HEK293 (cell line): ENCODE measurements around the gene PTPRK.

ENCODE experiments used
- CTCF ChIA-PET: fragments of 350-600 bp; formaldehyde crosslinking; extraction: SDS; loops from one replicate; lab custom pipeline; 2021; ENCODE audit warnings: antibody characterized with exemption; lab: Yijun Ruan, JAX
- POLR2A ChIA-PET: fragments of 300-600 bp; formaldehyde crosslinking; extraction: SDS; loops from one replicate; lab custom pipeline; 2020; ENCODE audit warnings: antibody characterized with exemption, inconsistent platforms; lab: Yijun Ruan, JAX
- H3K27ac ChIP-seq: fragments of 200-500 bp; sonication (Bioruptor generic); 2 replicates; pipeline ENCODE4 v1.5.1; 2014; ENCODE audit warnings: low read depth, low read length, control low read depth, inconsistent platforms; ENCODE audit errors: extremely low read depth
- H3K36me3 ChIP-seq, 2 experiments: fragments of 200-500 bp in 1 of 2; sonication (Bioruptor generic) in 1 of 2; 1 replicate in 1 of 2; 2 replicates in 1 of 2; pipeline ENCODE4 v1.5.1; 2014 to 2017; ENCODE audit warnings: inconsistent platforms in 2 of 2, low read length in 2 of 2; ENCODE audit not compliant: control insufficient read depth in 2 of 2, insufficient read depth in 1 of 2
- H3K4me1 ChIP-seq: fragments of 200-500 bp; sonication (Bioruptor generic); 2 replicates; pipeline ENCODE4 v1.5.1; 2014; ENCODE audit warnings: mild to moderate bottlenecking, low read length, inconsistent platforms; ENCODE audit not compliant: control insufficient read depth, insufficient read depth
- H3K4me3 ChIP-seq: 2 replicates; pipeline ENCODE4 v1.5.1; 2011; ENCODE audit warnings: low read depth, mild to moderate bottlenecking, control low read depth, low read length, moderate library complexity
- H3K9me3 ChIP-seq: fragments of 200-500 bp; sonication (Bioruptor generic); 2 replicates; pipeline ENCODE4 v1.5.1; 2014; ENCODE audit warnings: low read depth, low read length, inconsistent platforms; ENCODE audit not compliant: control insufficient read depth, insufficient read depth
- KLF9 ChIP-seq: fragments of 450-650 bp; formaldehyde crosslinking; IDR thresholded peaks from 2 replicates; pipeline ENCODE4 v1.5.1; 2016; ENCODE audit warnings: missing biosample characterization, missing genetic modification characterization, low read depth
- MZF1 ChIP-seq: fragments of 450-650 bp; formaldehyde crosslinking; IDR thresholded peaks from 2 replicates; pipeline ENCODE4 v1.5.1; 2017; ENCODE audit warnings: missing biosample characterization, missing genetic modification characterization, borderline replicate concordance
- OSR2 ChIP-seq: fragments of 450-650 bp; formaldehyde crosslinking; IDR thresholded peaks from 2 replicates; pipeline ENCODE4 v1.5.1; 2016; ENCODE audit warnings: missing biosample characterization, missing genetic modification characterization
- SP7 ChIP-seq: fragments of 450-650 bp; formaldehyde crosslinking; IDR thresholded peaks from 2 replicates; pipeline ENCODE4 v1.5.1; 2016; ENCODE audit warnings: missing biosample characterization, missing genetic modification characterization
- TRIM28 ChIP-seq: IDR thresholded peaks from 2 replicates; pipeline ENCODE4 v1.6.1; 2011; ENCODE audit warnings: low read length, control low read depth, borderline replicate concordance
- ZBTB7A ChIP-seq: fragments of 450-650 bp; formaldehyde crosslinking; IDR thresholded peaks from 2 replicates; pipeline ENCODE4 v1.5.1; 2016; ENCODE audit warnings: low read depth, missing biosample characterization, missing genetic modification characterization
- ZIC2 ChIP-seq: fragments of 450-650 bp; formaldehyde crosslinking; IDR thresholded peaks from 2 replicates; pipeline ENCODE4 v1.5.1; 2016; ENCODE audit warnings: missing biosample characterization, missing genetic modification characterization
- ZNF140 ChIP-seq: fragments of 450-650 bp; formaldehyde crosslinking; IDR thresholded peaks from 2 replicates; pipeline ENCODE4 v1.5.1; 2016; ENCODE audit warnings: missing biosample characterization, missing genetic modification characterization
- ZNF174 ChIP-seq: fragments of 450-650 bp; formaldehyde crosslinking; IDR thresholded peaks from 2 replicates; pipeline ENCODE4 v1.5.0; 2017; ENCODE audit warnings: missing biosample characterization, mild to moderate bottlenecking, missing genetic modification characterization
- ZNF416 ChIP-seq: fragments of 450-650 bp; formaldehyde crosslinking; IDR thresholded peaks from 2 replicates; pipeline ENCODE4 v1.5.1; 2016; ENCODE audit warnings: missing biosample characterization, missing genetic modification characterization
- ZNF529 ChIP-seq: fragments of 450-650 bp; formaldehyde crosslinking; IDR thresholded peaks from 2 replicates; pipeline ENCODE4 v1.5.1; 2017; ENCODE audit warnings: missing genetic modification characterization, missing biosample characterization; ENCODE audit not compliant: insufficient replicate concordance
- ZNF561 ChIP-seq: fragments of 450-650 bp; IDR thresholded peaks from 2 replicates; pipeline ENCODE4 v1.5.1; 2018; ENCODE audit warnings: missing biosample characterization, missing genetic modification characterization, borderline replicate concordance
- ZNF624 ChIP-seq: fragments of 450-650 bp; formaldehyde crosslinking; IDR thresholded peaks from 2 replicates; pipeline ENCODE4 v1.5.1; 2017; ENCODE audit warnings: missing biosample characterization, missing genetic modification characterization
- ZNF626 ChIP-seq: fragments of 450-650 bp; sonication (Bioruptor Pico); formaldehyde crosslinking; IDR thresholded peaks from 2 replicates; pipeline ENCODE4 v1.5.1; 2018; ENCODE audit warnings: missing biosample characterization, missing genetic modification characterization, inconsistent platforms
- ZNF707 ChIP-seq: fragments of 450-650 bp; formaldehyde crosslinking; IDR thresholded peaks from 2 replicates; pipeline ENCODE4 v1.5.1; 2016; ENCODE audit warnings: missing biosample characterization, missing genetic modification characterization
- ZNF768 ChIP-seq: fragments of 450-650 bp; formaldehyde crosslinking; IDR thresholded peaks from 2 replicates; pipeline ENCODE4 v1.5.1; 2018; ENCODE audit warnings: missing biosample characterization, mild to moderate bottlenecking, missing genetic modification characterization
- ZNF830 ChIP-seq: fragments of 450-650 bp; IDR thresholded peaks from 2 replicates; pipeline ENCODE4 v1.5.0; 2018; ENCODE audit warnings: missing biosample characterization, missing genetic modification characterization, low read depth, mild to moderate bottlenecking, moderate library complexity
- ZNF843 ChIP-seq: fragments of 450-650 bp; formaldehyde crosslinking; IDR thresholded peaks from 2 replicates; pipeline ENCODE4 v1.5.1; 2016; ENCODE audit warnings: missing biosample characterization, missing genetic modification characterization
- ZSCAN23 ChIP-seq: fragments of 450-650 bp; formaldehyde crosslinking; IDR thresholded peaks from 2 replicates; pipeline ENCODE4 v1.5.1; 2016; ENCODE audit warnings: missing biosample characterization, missing genetic modification characterization
- ZXDB ChIP-seq: fragments of 450-650 bp; formaldehyde crosslinking; IDR thresholded peaks from 2 replicates; pipeline ENCODE4 v1.5.1; 2016; ENCODE audit warnings: missing biosample characterization, missing genetic modification characterization
- TF ChIP-seq, protein P1 (sequence below): fragments of 450-650 bp; formaldehyde crosslinking; IDR thresholded peaks from 2 replicates; pipeline ENCODE4 v1.5.1; 2017; ENCODE audit warnings: missing biosample characterization, missing genetic modification characterization
- TF ChIP-seq, protein P2 (sequence below): fragments of 450-650 bp; formaldehyde crosslinking; IDR thresholded peaks from 2 replicates; pipeline ENCODE4 v1.5.1; 2016; ENCODE audit warnings: missing biosample characterization, missing genetic modification characterization
- TF ChIP-seq, protein P3 (sequence below): fragments of 450-650 bp; formaldehyde crosslinking; IDR thresholded peaks from 2 replicates; pipeline ENCODE4 v1.5.1; 2017; ENCODE audit warnings: missing biosample characterization, missing genetic modification characterization
- TF ChIP-seq, protein P4 (sequence below): fragments of 450-650 bp; formaldehyde crosslinking; conservative IDR thresholded peaks from 2 replicates; pipeline ENCODE4 v1.5.1; 2016; ENCODE audit warnings: low read depth, missing biosample characterization, missing genetic modification characterization
- TF ChIP-seq, protein P5 (sequence below): fragments of 450-650 bp; formaldehyde crosslinking; IDR thresholded peaks from 2 replicates; pipeline ENCODE4 v1.5.1; 2016; ENCODE audit warnings: missing biosample characterization, missing genetic modification characterization

Gene PTPRK

DNA sequence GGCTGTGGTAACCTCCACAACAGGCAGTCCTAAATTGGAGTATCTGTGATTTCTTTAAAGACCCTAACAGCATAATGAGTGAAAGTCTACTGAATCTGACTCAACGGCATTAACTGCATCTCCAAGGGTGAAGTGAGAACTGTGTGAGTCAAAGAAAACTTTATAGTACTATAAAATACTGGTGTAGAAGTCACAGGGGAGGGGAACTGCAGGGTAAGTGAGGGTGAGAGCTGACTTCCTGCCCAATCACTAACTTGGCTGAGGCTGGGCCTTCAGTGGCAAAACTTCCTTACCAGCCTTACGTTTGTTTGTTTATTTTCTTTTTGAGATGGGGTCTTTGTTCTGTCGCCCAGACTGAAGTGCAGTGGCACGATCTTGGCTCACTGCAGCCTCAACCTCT is 109.8 kb downstream of the PTPRK start (continued):
- TF ChIP-seq, protein P1, sequence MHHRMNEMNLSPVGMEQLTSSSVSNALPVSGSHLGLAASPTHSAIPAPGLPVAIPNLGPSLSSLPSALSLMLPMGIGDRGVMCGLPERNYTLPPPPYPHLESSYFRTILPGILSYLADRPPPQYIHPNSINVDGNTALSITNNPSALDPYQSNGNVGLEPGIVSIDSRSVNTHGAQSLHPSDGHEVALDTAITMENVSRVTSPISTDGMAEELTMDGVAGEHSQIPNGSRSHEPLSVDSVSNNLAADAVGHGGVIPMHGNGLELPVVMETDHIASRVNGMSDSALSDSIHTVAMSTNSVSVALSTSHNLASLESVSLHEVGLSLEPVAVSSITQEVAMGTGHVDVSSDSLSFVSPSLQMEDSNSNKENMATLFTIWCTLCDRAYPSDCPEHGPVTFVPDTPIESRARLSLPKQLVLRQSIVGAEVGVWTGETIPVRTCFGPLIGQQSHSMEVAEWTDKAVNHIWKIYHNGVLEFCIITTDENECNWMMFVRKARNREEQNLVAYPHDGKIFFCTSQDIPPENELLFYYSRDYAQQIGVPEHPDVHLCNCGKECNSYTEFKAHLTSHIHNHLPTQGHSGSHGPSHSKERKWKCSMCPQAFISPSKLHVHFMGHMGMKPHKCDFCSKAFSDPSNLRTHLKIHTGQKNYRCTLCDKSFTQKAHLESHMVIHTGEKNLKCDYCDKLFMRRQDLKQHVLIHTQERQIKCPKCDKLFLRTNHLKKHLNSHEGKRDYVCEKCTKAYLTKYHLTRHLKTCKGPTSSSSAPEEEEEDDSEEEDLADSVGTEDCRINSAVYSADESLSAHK, result no peak
- no peak for TF ChIP-seq ZNF843
- no peak for TF ChIP-seq ZNF624 (tag by site-specific recombination)
- TF ChIP-seq ZSCAN23 (tag by site-specific recombination), result no peak
- no peak for TF ChIP-seq ZNF707
- TF ChIP-seq ZNF830 (tag by site-specific recombination), result no peak
- TF ChIP-seq ZNF529, result no peak
- no peak for TF ChIP-seq ZNF416 (tag by site-specific recombination)
- TF ChIP-seq ZIC2 (tag by site-specific recombination), result no peak
- TF ChIP-seq, protein P2, sequence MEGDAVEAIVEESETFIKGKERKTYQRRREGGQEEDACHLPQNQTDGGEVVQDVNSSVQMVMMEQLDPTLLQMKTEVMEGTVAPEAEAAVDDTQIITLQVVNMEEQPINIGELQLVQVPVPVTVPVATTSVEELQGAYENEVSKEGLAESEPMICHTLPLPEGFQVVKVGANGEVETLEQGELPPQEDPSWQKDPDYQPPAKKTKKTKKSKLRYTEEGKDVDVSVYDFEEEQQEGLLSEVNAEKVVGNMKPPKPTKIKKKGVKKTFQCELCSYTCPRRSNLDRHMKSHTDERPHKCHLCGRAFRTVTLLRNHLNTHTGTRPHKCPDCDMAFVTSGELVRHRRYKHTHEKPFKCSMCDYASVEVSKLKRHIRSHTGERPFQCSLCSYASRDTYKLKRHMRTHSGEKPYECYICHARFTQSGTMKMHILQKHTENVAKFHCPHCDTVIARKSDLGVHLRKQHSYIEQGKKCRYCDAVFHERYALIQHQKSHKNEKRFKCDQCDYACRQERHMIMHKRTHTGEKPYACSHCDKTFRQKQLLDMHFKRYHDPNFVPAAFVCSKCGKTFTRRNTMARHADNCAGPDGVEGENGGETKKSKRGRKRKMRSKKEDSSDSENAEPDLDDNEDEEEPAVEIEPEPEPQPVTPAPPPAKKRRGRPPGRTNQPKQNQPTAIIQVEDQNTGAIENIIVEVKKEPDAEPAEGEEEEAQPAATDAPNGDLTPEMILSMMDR (tag by site-specific recombination), result no peak
- no peak for TF ChIP-seq ZNF768 (tag by site-specific recombination)
- TF ChIP-seq, protein P3, sequence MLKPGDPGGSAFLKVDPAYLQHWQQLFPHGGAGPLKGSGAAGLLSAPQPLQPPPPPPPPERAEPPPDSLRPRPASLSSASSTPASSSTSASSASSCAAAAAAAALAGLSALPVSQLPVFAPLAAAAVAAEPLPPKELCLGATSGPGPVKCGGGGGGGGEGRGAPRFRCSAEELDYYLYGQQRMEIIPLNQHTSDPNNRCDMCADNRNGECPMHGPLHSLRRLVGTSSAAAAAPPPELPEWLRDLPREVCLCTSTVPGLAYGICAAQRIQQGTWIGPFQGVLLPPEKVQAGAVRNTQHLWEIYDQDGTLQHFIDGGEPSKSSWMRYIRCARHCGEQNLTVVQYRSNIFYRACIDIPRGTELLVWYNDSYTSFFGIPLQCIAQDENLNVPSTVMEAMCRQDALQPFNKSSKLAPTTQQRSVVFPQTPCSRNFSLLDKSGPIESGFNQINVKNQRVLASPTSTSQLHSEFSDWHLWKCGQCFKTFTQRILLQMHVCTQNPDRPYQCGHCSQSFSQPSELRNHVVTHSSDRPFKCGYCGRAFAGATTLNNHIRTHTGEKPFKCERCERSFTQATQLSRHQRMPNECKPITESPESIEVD (tag by site-specific recombination), result 0 out of 2 replicates have a peak, but pooled peaks have one; percentile 7
- TF ChIP-seq MZF1 (tag by site-specific recombination), result 0 out of 2 replicates have a peak, but pooled peaks have one; percentile 51
- no peak for TF ChIP-seq KLF9 (tag by site-specific recombination)
- TF ChIP-seq, protein P4, sequence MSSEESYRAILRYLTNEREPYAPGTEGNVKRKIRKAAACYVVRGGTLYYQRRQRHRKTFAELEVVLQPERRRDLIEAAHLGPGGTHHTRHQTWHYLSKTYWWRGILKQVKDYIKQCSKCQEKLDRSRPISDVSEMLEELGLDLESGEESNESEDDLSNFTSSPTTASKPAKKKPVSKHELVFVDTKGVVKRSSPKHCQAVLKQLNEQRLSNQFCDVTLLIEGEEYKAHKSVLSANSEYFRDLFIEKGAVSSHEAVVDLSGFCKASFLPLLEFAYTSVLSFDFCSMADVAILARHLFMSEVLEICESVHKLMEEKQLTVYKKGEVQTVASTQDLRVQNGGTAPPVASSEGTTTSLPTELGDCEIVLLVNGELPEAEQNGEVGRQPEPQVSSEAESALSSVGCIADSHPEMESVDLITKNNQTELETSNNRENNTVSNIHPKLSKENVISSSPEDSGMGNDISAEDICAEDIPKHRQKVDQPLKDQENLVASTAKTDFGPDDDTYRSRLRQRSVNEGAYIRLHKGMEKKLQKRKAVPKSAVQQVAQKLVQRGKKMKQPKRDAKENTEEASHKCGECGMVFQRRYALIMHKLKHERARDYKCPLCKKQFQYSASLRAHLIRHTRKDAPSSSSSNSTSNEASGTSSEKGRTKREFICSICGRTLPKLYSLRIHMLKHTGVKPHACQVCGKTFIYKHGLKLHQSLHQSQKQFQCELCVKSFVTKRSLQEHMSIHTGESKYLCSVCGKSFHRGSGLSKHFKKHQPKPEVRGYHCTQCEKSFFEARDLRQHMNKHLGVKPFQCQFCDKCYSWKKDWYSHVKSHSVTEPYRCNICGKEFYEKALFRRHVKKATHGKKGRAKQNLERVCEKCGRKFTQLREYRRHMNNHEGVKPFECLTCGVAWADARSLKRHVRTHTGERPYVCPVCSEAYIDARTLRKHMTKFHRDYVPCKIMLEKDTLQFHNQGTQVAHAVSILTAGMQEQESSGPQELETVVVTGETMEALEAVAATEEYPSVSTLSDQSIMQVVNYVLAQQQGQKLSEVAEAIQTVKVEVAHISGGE (tag by site-specific recombination), result no peak
- no peak for TF ChIP-seq ZNF140 (tag by site-specific recombination)
- TF ChIP-seq ZBTB7A, result no peak
- TF ChIP-seq SP7 (tag by site-specific recombination), result no peak
- TF ChIP-seq ZNF561 (tag by site-specific recombination), result peak; percentile 23; the same call in 1 of the 2 replicates
- TF ChIP-seq, all 188 proteins: peak for 8

DNA sequence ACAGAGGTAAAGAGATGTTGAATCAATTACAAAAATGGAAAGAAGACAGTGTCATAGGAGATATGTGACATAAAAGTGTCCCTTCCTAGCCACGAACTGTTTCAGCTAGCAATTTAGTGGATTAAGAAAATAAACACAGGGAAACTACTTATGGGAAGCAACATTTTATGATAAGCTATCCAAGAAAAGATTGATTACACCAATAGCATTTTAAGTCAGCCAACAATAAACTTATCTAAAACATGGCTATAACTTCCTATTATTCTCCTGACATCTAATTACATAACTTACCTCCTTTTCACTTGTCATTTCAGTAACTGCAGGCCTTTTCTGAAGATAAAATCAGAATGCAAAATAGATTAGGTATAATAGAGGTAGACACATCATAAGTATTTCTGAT is 111.4 kb downstream of the PTPRK start:
- Histone ChIP-seq H3K27ac (no peak overlapping the region), H3K9me3 (no peaks in the 10 kb centered on the region), H3K4me1 (peaks cover 15% of the 10 kb centered on the region), H3K36me3 (no peaks in the 10 kb centered on the region), H3K4me3 (no peak overlapping the region)
- ChIA-PET CTCF (interaction anchor here (0.7 kb wide), 1 partner anchor 668 kb away, joined by 3 read pairs; no protein-coding TSS in a partner anchor), POLR2A (no interaction called here)
- TF ChIP-seq TRIM28 (peak; percentile 17; the same call in 1 of the 2 replicates), ZXDB (tag by site-specific recombination) (0 out of 2 replicates have a peak, but pooled peaks have one; percentile 18), ZNF626 (tag by site-specific recombination) (no peak), ZNF843 (peak; percentile 72; the same call in 1 of the 2 replicates), OSR2 (peak; percentile 40; the same call in 1 of the 2 replicates), ZNF174 (no peak), ZNF768 (tag by site-specific recombination) (no peak)
- TF ChIP-seq, protein P3 (tag by site-specific recombination), result peak; percentile 67; the same call in 1 of the 2 replicates
- TF ChIP-seq, protein P5, sequence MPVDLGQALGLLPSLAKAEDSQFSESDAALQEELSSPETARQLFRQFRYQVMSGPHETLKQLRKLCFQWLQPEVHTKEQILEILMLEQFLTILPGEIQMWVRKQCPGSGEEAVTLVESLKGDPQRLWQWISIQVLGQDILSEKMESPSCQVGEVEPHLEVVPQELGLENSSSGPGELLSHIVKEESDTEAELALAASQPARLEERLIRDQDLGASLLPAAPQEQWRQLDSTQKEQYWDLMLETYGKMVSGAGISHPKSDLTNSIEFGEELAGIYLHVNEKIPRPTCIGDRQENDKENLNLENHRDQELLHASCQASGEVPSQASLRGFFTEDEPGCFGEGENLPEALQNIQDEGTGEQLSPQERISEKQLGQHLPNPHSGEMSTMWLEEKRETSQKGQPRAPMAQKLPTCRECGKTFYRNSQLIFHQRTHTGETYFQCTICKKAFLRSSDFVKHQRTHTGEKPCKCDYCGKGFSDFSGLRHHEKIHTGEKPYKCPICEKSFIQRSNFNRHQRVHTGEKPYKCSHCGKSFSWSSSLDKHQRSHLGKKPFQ, result peak; percentile 24; the same call in 1 of the 2 replicates
